Liver (tissue), 9 donors: ENCODE measurements around the gene PAPPA2. TPM values are rescaled to one million over a fixed set of nuclear protein-coding genes. Genes with fewer than 3 reads are reported as not detected.

Experiments
- DNase-seq: peaks from one replicate; pipeline ENCODE4 v3.0.0-alpha.2; 2017; ENCODE audit warnings: low spot score
- H3K27ac ChIP-seq, 2 donors: one replicate each; pipeline ENCODE4 v1.7.0; 2013; ENCODE audit warnings: inconsistent platforms in 2 of 2, low read length in 2 of 2, control low read depth in 1 of 2, low read depth in 1 of 2, mild to moderate bottlenecking in 1 of 2
- H3K27me3 ChIP-seq, 4 donors: one replicate each; pipeline versions ENCODE4 v1.6.1 to v1.7.0; 2013; ENCODE audit warnings: low read length in 3 of 4, inconsistent platforms in 1 of 4, mild to moderate bottlenecking in 1 of 4, moderate library complexity in 1 of 4; ENCODE audit not compliant: control insufficient read depth in 4 of 4, insufficient read depth in 4 of 4
- H3K36me3 ChIP-seq, 4 donors: one replicate each; pipeline versions ENCODE4 v1.6.1 to v1.7.0; 2013; ENCODE audit warnings: low read length in 3 of 4, mild to moderate bottlenecking in 3 of 4, low read depth in 1 of 4, moderate library complexity in 1 of 4; ENCODE audit not compliant: control insufficient read depth in 4 of 4, insufficient read depth in 3 of 4
- H3K4me1 ChIP-seq, 4 donors: one replicate each; pipeline versions ENCODE4 v1.6.1 to v1.7.0; 2013; ENCODE audit warnings: low read length in 3 of 4, mild to moderate bottlenecking in 3 of 4, moderate library complexity in 1 of 4; ENCODE audit not compliant: control insufficient read depth in 4 of 4, insufficient read depth in 4 of 4
- H3K4me3 ChIP-seq, 3 donors: one replicate each; pipeline versions ENCODE4 v1.6.1 to v1.7.0; 2013; ENCODE audit warnings: low read length in 3 of 3, control low read depth in 1 of 3, low read depth in 1 of 3, mild to moderate bottlenecking in 1 of 3
- H3K9ac ChIP-seq, 2 donors: one replicate each; pipeline ENCODE4 v1.7.0; 2013; ENCODE audit warnings: low read length in 2 of 2, mild to moderate bottlenecking in 2 of 2, moderate library complexity in 2 of 2, control low read depth in 1 of 2, low read depth in 1 of 2
- H3K9me3 ChIP-seq, 4 donors: one replicate each; pipeline versions ENCODE4 v1.6.1 to v1.7.0; 2013; ENCODE audit warnings: low read length in 3 of 4; ENCODE audit not compliant: control insufficient read depth in 4 of 4
- ATF3 ChIP-seq: IDR thresholded peaks from 2 replicates; pipeline ENCODE4 v1.6.1; 2016; ENCODE audit warnings: antibody characterized with exemption
- CTCF ChIP-seq: fragments of 150-350 bp; IDR thresholded peaks from 2 replicates; pipeline ENCODE4 v1.5.1; 2017; ENCODE audit warnings: improper control_type of control experiment, low read depth, low read length; ENCODE audit not compliant: missing input control
- EGR1 ChIP-seq, 2 donors: IDR thresholded peaks; 2 replicates each; pipeline ENCODE4 v1.6.1; 2016 to 2018; ENCODE audit warnings: antibody characterized with exemption in 2 of 2, low read depth in 2 of 2
- FOXA1 ChIP-seq: IDR thresholded peaks from 2 replicates; pipeline ENCODE4 v1.6.1; 2016; ENCODE audit warnings: antibody characterized with exemption
- FOXA2 ChIP-seq: IDR thresholded peaks from 2 replicates; pipeline ENCODE4 v1.6.1; 2016; ENCODE audit warnings: antibody characterized with exemption
- GABPA ChIP-seq, 2 donors: IDR thresholded peaks in 1 of 2; conservative IDR thresholded peaks in 1 of 2; 2 replicates each; pipeline ENCODE4 v1.6.1; 2016; ENCODE audit warnings: antibody characterized with exemption in 2 of 2, mild to moderate bottlenecking in 1 of 2, moderate library complexity in 1 of 2
- HNF4G ChIP-seq: IDR thresholded peaks from 2 replicates; pipeline ENCODE4 v1.6.1; 2016; ENCODE audit warnings: antibody characterized with exemption
- JUND ChIP-seq, 2 donors: IDR thresholded peaks; 2 replicates each; pipeline ENCODE4 v1.6.1; 2016; ENCODE audit warnings: antibody characterized with exemption in 2 of 2
- MAX ChIP-seq: IDR thresholded peaks from 2 replicates; pipeline ENCODE4 v1.6.1; 2016; ENCODE audit warnings: antibody characterized with exemption
- NR2F2 ChIP-seq: IDR thresholded peaks from 2 replicates; pipeline ENCODE4 v1.6.1; 2016; ENCODE audit warnings: antibody characterized with exemption
- RAD21 ChIP-seq, 2 donors: IDR thresholded peaks; 2 replicates each; pipeline ENCODE4 v1.6.1; 2016; ENCODE audit warnings: antibody characterized with exemption in 2 of 2, mild to moderate bottlenecking in 2 of 2
- REST ChIP-seq: IDR thresholded peaks from 2 replicates; pipeline ENCODE4 v1.6.1; 2016; ENCODE audit warnings: antibody characterized with exemption, mild to moderate bottlenecking
- SP1 ChIP-seq: IDR thresholded peaks from 2 replicates; pipeline ENCODE4 v1.6.1; 2018; ENCODE audit warnings: antibody characterized with exemption, mild to moderate bottlenecking
- TAF1 ChIP-seq: conservative IDR thresholded peaks from 2 replicates; pipeline ENCODE4 v1.6.1; 2016; ENCODE audit warnings: antibody characterized with exemption, mild to moderate bottlenecking
- YY1 ChIP-seq: IDR thresholded peaks from 2 replicates; pipeline ENCODE4 v1.6.1; 2016; ENCODE audit warnings: antibody characterized with exemption, mild to moderate bottlenecking
- ZBTB33 ChIP-seq: IDR thresholded peaks from 2 replicates; pipeline ENCODE4 v1.6.1; 2016; ENCODE audit warnings: antibody characterized with exemption
- WGBS: extraction: QIAGEN DNeasy Blood & Tissue Kit; methylation state at CpG from one replicate; pipeline ENCODE4 v1.1.7; 2013; 5-methylcytosine and 5-hydroxymethylcytosine counted together
- polyA plus RNA-seq, 2 donors: library from polyadenylated mRNA; stranded (reverse) in 1 of 2; unstranded in 1 of 2; fragments of 200-250 nt in 1 of 2; fragments of >200 nt in 1 of 2; fragmentation: Nextera tagmentation in 1 of 2; extraction: Ambion mirVana in 1 of 2; gene quantifications; one replicate each; pipeline versions ENCODE4 v1.2.1 to v1.2.3, GENCODE V29; 2013 to 2015
- total RNA-seq, 2 donors: library from RNA; depleted of rRNA; stranded (reverse); fragments of >200 nt; gene quantifications; one replicate each; pipeline ENCODE4 v1.2.3, GENCODE V29; 2014
- donor health status: healthy.
- donor health status: healthy.
- donor health status: healthy.
- donor health status: healthy.
- donor health status: healthy.

PAPPA2 gene
- total and polyA plus RNA-seq, 4 donors, result 0.19 to 27.2 (median 13.4) TPM

DNA sequence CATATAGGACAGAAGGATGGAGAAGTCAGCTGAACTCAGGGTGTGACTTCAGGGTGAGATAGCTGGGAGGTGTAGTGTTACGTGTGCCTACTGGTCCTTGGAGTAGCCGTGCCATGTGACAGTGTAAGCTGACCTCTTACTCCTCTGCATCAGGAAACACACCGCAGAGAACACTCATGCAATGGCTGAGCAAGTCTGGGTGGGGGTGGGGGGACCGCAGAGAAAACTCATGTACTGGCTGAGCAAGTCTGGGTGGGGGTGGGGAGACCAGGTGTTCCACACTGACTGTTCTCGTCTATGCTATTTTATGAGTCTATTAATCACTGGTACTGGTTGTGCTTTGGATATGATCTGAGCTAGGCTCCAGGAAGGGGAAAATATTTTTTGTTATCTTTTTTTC lies 233.1 kb downstream of the PAPPA2 start:
- no peaks in the 10 kb centered on the region for H3K27me3 ChIP-seq
- DNase-seq, result no peak
- TF ChIP-seq JUND (IDR thresholded peaks at IDR 0.05), result no peak
- no peak for TF ChIP-seq HNF4G
- no peak for TF ChIP-seq MAX
- H3K9me3 ChIP-seq, result no peaks in the 10 kb centered on the region
- no peak overlapping the region for H3K9ac ChIP-seq
- no peaks in the 10 kb centered on the region for H3K36me3 ChIP-seq
- H3K4me1 ChIP-seq, result no peaks in the 10 kb centered on the region
- H3K4me3 ChIP-seq, result no peak overlapping the region
- WGBS, result 68% methylated on average over 5 of the region's 5 CpGs
- no peak overlapping the region for H3K27ac ChIP-seq

GRCh38 chr1:176696689-176697088 lies 233.7 kb downstream of the PAPPA2 start:
- no peaks in the 10 kb centered on the region for H3K4me1 ChIP-seq
- no peak overlapping the region for H3K4me3 ChIP-seq
- no peak overlapping the region for H3K9ac ChIP-seq
- H3K27me3 ChIP-seq, result no peaks in the 10 kb centered on the region
- TF ChIP-seq GABPA (IDR thresholded peaks at IDR 0.05 in 1 of 2, conservative IDR thresholded peaks at IDR 0.05 in 1 of 2), result no peak
- TF ChIP-seq ZBTB33, result no peak
- no peak for TF ChIP-seq TAF1
- no peak for TF ChIP-seq NR2F2
- no peak for TF ChIP-seq FOXA1
- no peak for TF ChIP-seq RAD21 (IDR thresholded peaks at IDR 0.05)
- TF ChIP-seq SP1, result no peak
- no peak for TF ChIP-seq FOXA2
- no peak for TF ChIP-seq HNF4G
- TF ChIP-seq CTCF, result no peak
- TF ChIP-seq YY1, result no peak
- no peak for TF ChIP-seq EGR1 (IDR thresholded peaks at IDR 0.05; ENCODE audit: low read depth in 2 of 2)
- no peak for TF ChIP-seq ATF3
- no peak for TF ChIP-seq REST
- no peak for TF ChIP-seq MAX
- no peaks in the 10 kb centered on the region for H3K36me3 ChIP-seq
- WGBS, result 71% methylated on average over 1 of the region's 1 CpG
- H3K27ac ChIP-seq, result no peak overlapping the region
- no peak for DNase-seq
- H3K9me3 ChIP-seq, result no peaks in the 10 kb centered on the region
